Loucy (cell line): ENCODE results near the gene FBXW8.

Experiments
- H2AFZ ChIP-seq: fragments of 200-600 bp; sonication (generic); 2 replicates; pipeline ENCODE4 v1.6.0; 2016; ENCODE audit warnings: antibody characterized with exemption, mild to moderate bottlenecking, low read length, moderate library complexity
- H3F3A ChIP-seq: fragments of 200-600 bp; 2 replicates; pipeline ENCODE4 v1.6.0; 2016; ENCODE audit warnings: antibody characterized with exemption, low read depth, mild to moderate bottlenecking
- H3K27me3 ChIP-seq: fragments of 200-600 bp; sonication (generic); 2 replicates; pipeline ENCODE4 v1.6.1; 2014; ENCODE audit warnings: low read length, mild to moderate bottlenecking; ENCODE audit not compliant: insufficient read depth, poor library complexity, severe bottlenecking
- H3K36me3 ChIP-seq: fragments of 200-600 bp; sonication (generic); 2 replicates; pipeline ENCODE4 v1.6.1; 2016; ENCODE audit warnings: low read length; ENCODE audit not compliant: insufficient read depth
- H3K4me1 ChIP-seq: fragments of 200-600 bp; sonication (generic); 2 replicates; pipeline ENCODE4 v1.5.1; 2014; ENCODE audit warnings: low read length, mild to moderate bottlenecking; ENCODE audit not compliant: insufficient read depth, poor library complexity, severe bottlenecking
- H3K4me2 ChIP-seq: fragments of 200-600 bp; sonication (generic); 2 replicates; pipeline ENCODE4 v1.6.0; 2014; ENCODE audit warnings: antibody characterized with exemption, low read length, low read depth, mild to moderate bottlenecking; ENCODE audit not compliant: poor library complexity, severe bottlenecking
- H3K4me3 ChIP-seq: fragments of 200-600 bp; sonication (generic); 2 replicates; pipeline ENCODE4 v1.5.1; 2014; ENCODE audit warnings: low read length, mild to moderate bottlenecking, mixed read lengths; ENCODE audit not compliant: poor library complexity, severe bottlenecking
- H3K79me2 ChIP-seq: fragments of 200-600 bp; sonication (generic); 2 replicates; pipeline ENCODE4 v1.6.1; 2014; ENCODE audit warnings: low read length; ENCODE audit not compliant: insufficient read depth
- H3K9ac ChIP-seq: fragments of 200-600 bp; sonication (generic); 2 replicates; pipeline ENCODE4 v1.6.0; 2014; ENCODE audit warnings: mild to moderate bottlenecking, low read depth, low read length, moderate library complexity; ENCODE audit not compliant: poor library complexity, severe bottlenecking
- H3K9me2 ChIP-seq: fragments of 200-600 bp; sonication (generic); replicated peaks from 2 replicates; pipeline ENCODE4 v1.6.1; 2016; ENCODE audit warnings: low read depth, low read length, mixed read lengths
- H3K9me3 ChIP-seq: fragments of 200-600 bp; sonication (generic); 2 replicates; pipeline ENCODE4 v1.6.1; 2014; ENCODE audit warnings: mild to moderate bottlenecking, antibody characterized with exemption, low read length, low read depth; ENCODE audit not compliant: insufficient read depth
- H4K20me1 ChIP-seq: fragments of 200-600 bp; sonication (generic); 2 replicates; pipeline ENCODE4 v1.6.0; 2014; ENCODE audit warnings: antibody characterized with exemption, low read length, mild to moderate bottlenecking; ENCODE audit not compliant: insufficient read depth, poor library complexity, severe bottlenecking
- EZH2phosphoT487 ChIP-seq: fragments of 200-600 bp; IDR thresholded peaks from 2 replicates; pipeline ENCODE4 v1.6.1; 2018; ENCODE audit warnings: antibody characterized with exemption, mild to moderate bottlenecking, moderate library complexity, borderline replicate concordance
- TF ChIP-seq, protein P1 (sequence below): fragments of 200-600 bp; sonication (generic); conservative IDR thresholded peaks from 2 replicates; pipeline ENCODE4 v1.5.1; 2014; ENCODE audit warnings: mild to moderate bottlenecking, antibody characterized with exemption, low read length

Gene FBXW8

DNA sequence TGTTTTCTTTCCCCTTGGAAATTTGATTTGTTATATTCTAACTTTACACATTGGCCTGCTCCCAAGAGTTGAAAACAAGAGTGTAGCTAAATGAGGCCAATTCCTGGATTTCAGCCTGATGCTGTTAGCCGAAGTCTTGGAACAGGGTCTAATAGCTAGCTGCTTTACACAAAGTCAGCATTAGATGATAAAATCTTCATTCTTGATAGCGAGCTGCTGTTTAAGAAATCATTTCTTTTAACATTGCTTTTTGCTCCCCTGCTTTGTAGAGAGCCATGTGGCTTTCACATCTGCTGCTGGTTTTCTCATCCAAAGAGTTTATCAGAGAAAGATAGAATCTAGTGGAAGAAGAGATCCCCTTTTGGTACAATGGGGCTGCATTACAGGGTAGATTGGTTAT, 22.3 kb downstream of the FBXW8 start:
- TF ChIP-seq EZH2phosphoT487, result no peak
- TF ChIP-seq, protein P1, sequence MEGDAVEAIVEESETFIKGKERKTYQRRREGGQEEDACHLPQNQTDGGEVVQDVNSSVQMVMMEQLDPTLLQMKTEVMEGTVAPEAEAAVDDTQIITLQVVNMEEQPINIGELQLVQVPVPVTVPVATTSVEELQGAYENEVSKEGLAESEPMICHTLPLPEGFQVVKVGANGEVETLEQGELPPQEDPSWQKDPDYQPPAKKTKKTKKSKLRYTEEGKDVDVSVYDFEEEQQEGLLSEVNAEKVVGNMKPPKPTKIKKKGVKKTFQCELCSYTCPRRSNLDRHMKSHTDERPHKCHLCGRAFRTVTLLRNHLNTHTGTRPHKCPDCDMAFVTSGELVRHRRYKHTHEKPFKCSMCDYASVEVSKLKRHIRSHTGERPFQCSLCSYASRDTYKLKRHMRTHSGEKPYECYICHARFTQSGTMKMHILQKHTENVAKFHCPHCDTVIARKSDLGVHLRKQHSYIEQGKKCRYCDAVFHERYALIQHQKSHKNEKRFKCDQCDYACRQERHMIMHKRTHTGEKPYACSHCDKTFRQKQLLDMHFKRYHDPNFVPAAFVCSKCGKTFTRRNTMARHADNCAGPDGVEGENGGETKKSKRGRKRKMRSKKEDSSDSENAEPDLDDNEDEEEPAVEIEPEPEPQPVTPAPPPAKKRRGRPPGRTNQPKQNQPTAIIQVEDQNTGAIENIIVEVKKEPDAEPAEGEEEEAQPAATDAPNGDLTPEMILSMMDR, result no peak
- H3K36me3 ChIP-seq, result no peaks in the 10 kb centered on the region
- H3K4me3 ChIP-seq, result no peak overlapping the region
- H3K79me2 ChIP-seq, result no peaks in the 10 kb centered on the region
- H3K9me2 ChIP-seq, result no peaks in the 10 kb centered on the region
- no peaks in the 10 kb centered on the region for H3F3A ChIP-seq
- H2AFZ ChIP-seq, result no peak overlapping the region
- H3K4me1 ChIP-seq, result peaks cover 5% of the 10 kb centered on the region
- H3K9ac ChIP-seq, result no peak overlapping the region
- no peaks in the 10 kb centered on the region for H3K9me3 ChIP-seq
- H4K20me1 ChIP-seq, result no peaks in the 10 kb centered on the region
- no peaks in the 10 kb centered on the region for H3K27me3 ChIP-seq
- H3K4me2 ChIP-seq, result no peak overlapping the region

DNA sequence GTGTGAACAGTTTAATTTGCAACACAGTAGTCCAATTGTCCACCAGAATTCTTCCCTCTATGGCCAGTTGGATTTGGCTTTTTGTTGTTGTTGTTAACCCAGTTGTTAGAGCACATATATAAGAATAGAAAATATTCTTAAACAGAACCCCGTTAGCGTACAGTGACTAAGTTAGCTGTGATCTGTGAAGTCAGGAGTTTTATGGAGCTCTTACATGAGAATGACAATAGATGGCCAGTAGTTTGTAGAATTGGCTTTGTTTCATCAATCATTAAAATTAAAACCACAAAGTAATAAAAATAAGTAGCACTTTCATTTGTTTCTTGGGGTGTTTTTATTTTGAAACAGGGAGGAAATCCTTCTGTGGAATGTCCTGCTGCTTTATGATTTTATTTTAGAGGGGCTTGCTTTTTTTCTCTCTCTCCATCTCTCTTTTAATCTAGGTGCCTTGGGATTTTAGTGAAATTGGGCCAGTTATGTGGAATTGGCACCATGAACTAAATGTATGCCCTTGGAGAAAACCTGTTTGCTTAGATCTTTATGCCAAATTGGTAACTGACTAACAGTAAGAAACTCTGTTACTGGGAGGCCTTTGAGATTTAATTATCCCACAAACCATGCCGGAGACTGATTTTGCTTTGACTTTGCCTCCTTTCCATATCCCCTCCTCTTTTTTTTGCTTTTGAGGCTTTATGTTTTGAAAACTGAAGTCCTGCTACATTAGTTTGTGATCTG, 22.9 kb downstream of the FBXW8 start:
- Histone ChIP-seq H3K9ac (no peak overlapping the region), H3K4me2 (no peak overlapping the region), H3K4me3 (no peak overlapping the region), H3F3A (no peaks in the 10 kb centered on the region), H3K4me1 (peaks cover 5% of the 10 kb centered on the region), H3K9me3 (no peaks in the 10 kb centered on the region), H3K36me3 (no peaks in the 10 kb centered on the region), H3K9me2 (no peaks in the 10 kb centered on the region), H2AFZ (no peak overlapping the region), H4K20me1 (no peaks in the 10 kb centered on the region), H3K79me2 (no peaks in the 10 kb centered on the region), H3K27me3 (no peaks in the 10 kb centered on the region)
- TF ChIP-seq EZH2phosphoT487, result no peak
- TF ChIP-seq, protein P1, result no peak

- peaks cover 1% of the 10 kb centered on the region for H3K4me1 ChIP-seq
- no peaks in the 10 kb centered on the region for H4K20me1 ChIP-seq
- no peak overlapping the region for H2AFZ ChIP-seq
- no peaks in the 10 kb centered on the region for H3K27me3 ChIP-seq
- no peaks in the 10 kb centered on the region for H3K79me2 ChIP-seq
- no peak overlapping the region for H3K4me2 ChIP-seq
- no peaks in the 10 kb centered on the region for H3K9me3 ChIP-seq
- H3K36me3 ChIP-seq, result no peaks in the 10 kb centered on the region
- no peaks in the 10 kb centered on the region for H3F3A ChIP-seq
- H3K9me2 ChIP-seq, result no peaks in the 10 kb centered on the region
- TF ChIP-seq EZH2phosphoT487, result no peak
- TF ChIP-seq, protein P1, result no peak
- H3K9ac ChIP-seq, result no peak overlapping the region
- H3K4me3 ChIP-seq, result no peak overlapping the region
These were observed 24.4 kb downstream of the FBXW8 start for GRCh38 chr12:116934908-116935705.
